Activated CD4-positive, alpha-beta memory T cell treated with anti-CD3 and anti-CD28 coated beads for 36 hours (primary cell): ENCODE results near the gene SERPINB6. TPM values are rescaled to one million over a fixed set of nuclear protein-coding genes. Genes with fewer than 3 reads are reported as not detected.
A peak's percentile ranks its signal among the peaks of the same experiment; 100 is the strongest.
"Not testable (repeated sequence)": the region's sequence is repeated elsewhere in the genome, so short reads cannot be mapped to it uniquely, and the experiment has no call there.

Experiments used
- CTCF ChIA-PET: fragments of 350-600 bp; sonication (Branson Sonifier 250); formaldehyde crosslinking; loops from one replicate; lab custom pipeline; 2021; ENCODE audit warnings: antibody characterized with exemption, inconsistent platforms; lab: Charles Lee
- POLR2A ChIA-PET: fragments of 350-600 bp; sonication (Branson Sonifier 250); formaldehyde crosslinking; loops from one replicate; lab custom pipeline; 2021; ENCODE audit warnings: antibody characterized with exemption; lab: Charles Lee
- DNase-seq: peaks from one replicate; pipeline ENCODE4 v3.0.0-alpha.2; 2020
- H3K27ac Mint-ChIP-seq: one replicate; pipeline ENCODE4 v1.8.0; 2021; ENCODE audit warnings: mixed read lengths
- H3K27me3 Mint-ChIP-seq: one replicate; pipeline ENCODE4 v1.8.0; 2021; ENCODE audit warnings: mixed read lengths
- H3K36me3 Mint-ChIP-seq: one replicate; pipeline ENCODE4 v1.8.0; 2021; ENCODE audit warnings: mixed read lengths
- H3K4me1 Mint-ChIP-seq: one replicate; pipeline ENCODE4 v1.8.0; 2021; ENCODE audit warnings: low read depth, mixed read lengths
- H3K4me3 Mint-ChIP-seq: one replicate; pipeline ENCODE4 v1.8.0; 2021; ENCODE audit warnings: mild to moderate bottlenecking, mixed read lengths
- H3K9me3 Mint-ChIP-seq: one replicate; pipeline ENCODE4 v1.8.0; 2021; ENCODE audit warnings: mixed read lengths
- intact Hi-C: fragments of 100-400 bp; cut with micrococcal nuclease; formaldehyde crosslinking; loops from one replicate; pipeline ENCODE4 v1.15.1; 2023
- total RNA-seq, 2 experiments: library from RNA; stranded (reverse); gene quantifications; one replicate each; pipeline ENCODE4 v1.2.3, GENCODE V29; 2021

SERPINB6 gene
- total RNA-seq, 2 experiments from 2014 or later: 59.0 to 64.7 TPM

GRCh38 chr6:2903411-2904185 is 67.8 kb downstream of the SERPINB6 start:
- Mint-ChIP-seq H3K36me3 (peaks cover 40% of the 10 kb centered on the region), H3K4me3 (peak overlapping the region; percentile 99), H3K4me1 (peaks cover 34% of the 10 kb centered on the region), H3K27ac (peak overlapping the region; percentile 95)
- H3K9me3 Mint-ChIP-seq, H3K27me3 Mint-ChIP-seq, DNase-seq: not testable (repeated sequence)
- ChIA-PET CTCF (interaction anchor here (0.6 to 1.8 kb wide), 8 partner anchors 8 to 1111 kb away, joined by 3 to 12 read pairs (median 5); no protein-coding TSS in a partner anchor), POLR2A (interaction anchor here (0.6 to 1.8 kb wide), 7 partner anchors 8 to 62 kb away, joined by 3 to 7 read pairs (median 4); partner anchors contain the start of gene SERPINB1)
- intact Hi-C loops: loop anchor here (5.0 kb wide), 1 partner anchor 136 kb away; the partner anchor contains the start of gene WRNIP1

GRCh38 chr6:2901645-2902502 is 69.5 kb downstream of the SERPINB6 start:
- not testable (repeated sequence) for DNase-seq, H3K9me3 Mint-ChIP-seq, H3K27me3 Mint-ChIP-seq
- Mint-ChIP-seq H3K4me3 (peak overlapping the region; percentile 99), H3K4me1 (peaks cover 38% of the 10 kb centered on the region), H3K27ac (peak overlapping the region; percentile 95), H3K36me3 (peaks cover 57% of the 10 kb centered on the region)
- ChIA-PET POLR2A (interaction anchor here (0.6 to 4.3 kb wide), 9 partner anchors 9 to 90 kb away, joined by 3 to 29 read pairs (median 6); partner anchors contain the start of gene SERPINB1), CTCF (interaction anchor here (1.0 to 5.0 kb wide), 10 partner anchors 10 to 111 kb away, joined by 3 to 53 read pairs (median 8); no protein-coding TSS in a partner anchor)
- intact Hi-C loops: loop anchor here (5.0 kb wide), 1 partner anchor 135 kb away; the partner anchor contains the start of gene WRNIP1

GRCh38 chr6:2900821-2901644 is 70.3 kb downstream of the SERPINB6 start:
- intact Hi-C loops: loop anchor here (1.0 to 5.0 kb wide), 2 partner anchors 10 to 134 kb away; partner anchors contain the start of gene WRNIP1
- H3K27ac Mint-ChIP-seq: peak overlapping the region; percentile 95
- H3K4me3 Mint-ChIP-seq: peak overlapping the region; percentile 99
- H3K4me1 Mint-ChIP-seq: peaks cover 41% of the 10 kb centered on the region
- no peak for DNase-seq
- CTCF ChIA-PET: interaction anchor here (0.6 to 5.0 kb wide), 12 partner anchors 9 to 59 kb away, joined by 3 to 53 read pairs (median 5); partner anchors contain the start of gene SERPINB1
- H3K9me3 Mint-ChIP-seq: no peaks in the 10 kb centered on the region
- POLR2A ChIA-PET: interaction anchor here (1.0 to 4.3 kb wide), 10 partner anchors 23 to 60 kb away, joined by 3 to 29 read pairs (median 6); partner anchors contain the start of gene SERPINB1
- peaks cover 61% of the 10 kb centered on the region for H3K36me3 Mint-ChIP-seq
- H3K27me3 Mint-ChIP-seq: no peaks in the 10 kb centered on the region

- H3K36me3 Mint-ChIP-seq: peaks cover 66% of the 10 kb centered on the region
- peak overlapping the region; percentile 99 for H3K4me3 Mint-ChIP-seq
- no peak for DNase-seq
- POLR2A ChIA-PET: interaction anchor here (0.6 to 4.3 kb wide), 11 partner anchors 23 to 163 kb away, joined by 3 to 29 read pairs (median 5); partner anchors contain the start of gene SERPINB1
- no peaks in the 10 kb centered on the region for H3K27me3 Mint-ChIP-seq
- H3K4me1 Mint-ChIP-seq: peaks cover 43% of the 10 kb centered on the region
- intact Hi-C loops: loop anchor here (1.0 to 5.0 kb wide), 2 partner anchors 9 to 133 kb away; partner anchors contain the start of gene WRNIP1
- H3K27ac Mint-ChIP-seq: peak overlapping the region; percentile 95
- H3K9me3 Mint-ChIP-seq: no peaks in the 10 kb centered on the region
- CTCF ChIA-PET: interaction anchor here (0.6 to 5.0 kb wide), 14 partner anchors 9 to 88 kb away, joined by 3 to 53 read pairs (median 6); partner anchors contain the start of gene SERPINB1
Measured at GRCh38 chr6:2900221-2900807, 71.1 kb downstream of the SERPINB6 start.

GRCh38 chr6:2899596-2899995 is 71.8 kb downstream of the SERPINB6 start:
- CTCF ChIA-PET: interaction anchor here (0.9 to 5.0 kb wide), 14 partner anchors 8 to 133 kb away, joined by 3 to 53 read pairs (median 6); partner anchors contain the start of gene SERPINB1
- Mint-ChIP-seq H3K27me3 (no peaks in the 10 kb centered on the region), H3K4me1 (peaks cover 50% of the 10 kb centered on the region), H3K27ac (peak overlapping the region; percentile 95), H3K9me3 (no peaks in the 10 kb centered on the region), H3K4me3 (peak overlapping the region; percentile 99), H3K36me3 (peaks cover 73% of the 10 kb centered on the region)
- POLR2A ChIA-PET: interaction anchor here (0.6 to 4.3 kb wide), 14 partner anchors 12 to 164 kb away, joined by 3 to 29 read pairs (median 4); partner anchors contain the start of gene SERPINB1
- DNase-seq: peak; percentile 82
- intact Hi-C loops: loop anchor here (1.0 to 2.0 kb wide), 3 partner anchors 23 to 42 kb away; no protein-coding TSS in a partner anchor

Other genes with a start within 250 kb of the SERPINB6 start
- gene MYLK4, start 220.6 kb downstream of the SERPINB6 start, total RNA-seq: under 1 TPM; 0.05 to 0.07 TPM
- gene WRNIP1, start 206.2 kb downstream of the SERPINB6 start, total RNA-seq: 10 to 100 TPM; 32.7 to 32.8 TPM
- gene SERPINB1, start 129.7 kb downstream of the SERPINB6 start, total RNA-seq: 100 to 1,000 TPM; 164 to 169 TPM
- 10 to 100 TPM; 69.9 to 72.6 TPM for gene SERPINB9, start 68.3 kb downstream of the SERPINB6 start, total RNA-seq
- 10 to 100 TPM; 36.1 to 38.9 TPM for gene NQO2, start 28.3 kb upstream of the SERPINB6 start, total RNA-seq
- gene RIPK1, start 96.9 kb upstream of the SERPINB6 start, total RNA-seq: 10 to 100 TPM; 18.5 to 18.6 TPM
- 10 to 100 TPM; 10.1 to 11.4 TPM for gene BPHL, start 147.1 kb upstream of the SERPINB6 start, total RNA-seq
- 1 to 10 TPM; 4.2 to 4.6 TPM for gene TUBB2A, start 186.0 kb upstream of the SERPINB6 start, total RNA-seq